Panc1 (cell line): Measurements from ENCODE around the gene MIER3. TPM values are rescaled to one million over a fixed set of nuclear protein-coding genes. Genes with fewer than 3 reads are reported as not detected.

Experiments used
- ATAC-seq: fragments of 200-7000 bp; cut with Tn5 transposase; 2 replicates; pipeline ENCODE4 v1.9.1; 2020; ENCODE audit warnings: mild to moderate bottlenecking, moderate library complexity
- BruUV-seq: library from RNA; stranded (reverse); fragments of 400-500 nt; replicated peaks from 2 replicates; lab custom pipeline; 2021; lab: Mats Ljungman, UMichigan
- CTCF ChIA-PET: fragments of 300-600 bp; sonication (Branson Sonifier 250); formaldehyde crosslinking; loops from one replicate; lab custom pipeline; 2022; ENCODE audit warnings: antibody characterized with exemption; lab: Charles Lee
- POLR2A ChIA-PET: fragments of 300-600 bp; sonication (Branson Sonifier 250); formaldehyde crosslinking; loops from one replicate; lab custom pipeline; 2022; ENCODE audit warnings: antibody characterized with exemption; lab: Charles Lee
- DNase-seq: peaks from one replicate; pipeline ENCODE4 v3.0.0-alpha.2; 2010; ENCODE audit warnings: low read depth, low spot score
- H3K27ac ChIP-seq: 2 replicates; pipeline ENCODE4 v1.5.1; 2011; ENCODE audit warnings: mild to moderate bottlenecking, low read length, inconsistent platforms
- H3K27me3 ChIP-seq: fragments of 200-500 bp; sonication (Bioruptor generic); 2 replicates; pipeline ENCODE4 v1.6.0; 2014; ENCODE audit warnings: low read length, inconsistent platforms; ENCODE audit not compliant: control insufficient read depth, insufficient read depth
- H3K36me3 ChIP-seq: fragments of 200-500 bp; sonication (Bioruptor generic); 2 replicates; pipeline ENCODE4 v1.5.1; 2014; ENCODE audit warnings: inconsistent platforms, mild to moderate bottlenecking, low read length, moderate library complexity; ENCODE audit not compliant: control insufficient read depth, insufficient read depth
- H3K4me1 ChIP-seq: 2 replicates; pipeline ENCODE4 v1.5.1; 2011; ENCODE audit warnings: inconsistent platforms, mild to moderate bottlenecking, low read length, moderate library complexity; ENCODE audit not compliant: control insufficient read depth, insufficient read depth
- H3K4me3 ChIP-seq, 2 experiments: 2 replicates each; pipeline ENCODE4 v1.5.1; 2011 to 2012; ENCODE audit warnings: low read depth in 2 of 2, low read length in 2 of 2, mild to moderate bottlenecking in 2 of 2, inconsistent platforms in 1 of 2, moderate library complexity in 1 of 2
- H3K9me3 ChIP-seq: fragments of 200-500 bp; sonication (Bioruptor generic); 2 replicates; pipeline ENCODE4 v1.5.1; 2014; ENCODE audit warnings: low read depth, mild to moderate bottlenecking, inconsistent platforms, low read length, moderate library complexity; ENCODE audit not compliant: control insufficient read depth, insufficient read depth
- POLR2AphosphoS5 ChIP-seq: IDR thresholded peaks from 2 replicates; pipeline ENCODE4 v1.6.1; 2012; ENCODE audit warnings: mild to moderate bottlenecking, low read depth, low read length, moderate library complexity
- SIN3A ChIP-seq: IDR thresholded peaks from 2 replicates; pipeline ENCODE4 v1.6.1; 2012; ENCODE audit warnings: low read depth, mild to moderate bottlenecking, low read length, moderate library complexity, borderline replicate concordance; ENCODE audit not compliant: insufficient read depth
- TCF7L2 ChIP-seq: IDR thresholded peaks from 2 replicates; pipeline ENCODE4 v1.6.1; 2011; ENCODE audit warnings: mild to moderate bottlenecking, low read depth, low read length, inconsistent platforms
- in situ Hi-C: cut with HindIII; loops from 2 replicates; pipeline ENCODE4 v1.10.0; 2016; ENCODE audit warnings: low sequenced_read_pairs, low pct_unique_long_range_greater_than_20kb
- intact Hi-C: fragments of 100-400 bp; cut with micrococcal nuclease; formaldehyde crosslinking; loops from one replicate; pipeline ENCODE4 v1.10.0; 2022; ENCODE audit not compliant: unreplicated experiment
- total RNA-seq: library from RNA; stranded (reverse); gene quantifications from one replicate; pipeline ENCODE4 v1.2.1, GENCODE V29; 2021; ENCODE audit not compliant: unreplicated experiment
- TF ChIP-seq, protein P1 (sequence below), 2 experiments: IDR thresholded peaks; 2 replicates each; pipeline ENCODE4 v1.6.1; 2011 to 2012; ENCODE audit warnings: low read depth in 2 of 2, control low read depth in 1 of 2, low read length in 1 of 2, mild to moderate bottlenecking in 1 of 2, moderate library complexity in 1 of 2; ENCODE audit not compliant: insufficient read depth in 1 of 2
- TF ChIP-seq, protein P2 (sequence below): fragments of 450-650 bp; IDR thresholded peaks from 2 replicates; pipeline ENCODE4 v1.5.1; 2017; ENCODE audit warnings: mild to moderate bottlenecking

Gene MIER3
- total RNA-seq, 1 experiment from 2014 or later, result 29.7 TPM

DNA sequence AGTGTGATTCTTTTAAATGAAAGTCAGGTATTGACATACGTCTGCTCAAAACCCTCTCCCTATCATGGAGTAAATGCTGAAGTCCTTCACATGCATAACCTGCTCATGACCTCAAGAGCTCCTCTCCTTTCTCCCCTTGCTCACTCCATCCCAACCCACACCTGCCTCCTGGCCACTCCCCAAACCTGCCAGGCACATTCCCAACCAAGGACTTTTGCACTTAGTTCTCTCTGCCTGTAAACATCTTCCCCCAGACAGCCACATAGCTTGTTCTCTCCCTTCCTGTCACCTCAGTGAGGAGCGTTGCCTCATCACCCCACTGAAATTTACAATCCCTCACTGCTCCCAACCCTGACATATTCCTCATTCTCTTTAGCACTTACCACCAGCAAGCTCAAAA lies 33.9 kb downstream of the MIER3 start:
- DNase-seq (no peak), ATAC-seq (peak; percentile 48; the same call in 1 of the 2 replicates)
- intact Hi-C loops (no loop called here), in situ Hi-C loops (no loop called here)
- POLR2A ChIA-PET, result no interaction called here
- no peak overlapping the region for H3K27ac ChIP-seq
- TF ChIP-seq POLR2AphosphoS5, result no peak
- TF ChIP-seq, protein P1, sequence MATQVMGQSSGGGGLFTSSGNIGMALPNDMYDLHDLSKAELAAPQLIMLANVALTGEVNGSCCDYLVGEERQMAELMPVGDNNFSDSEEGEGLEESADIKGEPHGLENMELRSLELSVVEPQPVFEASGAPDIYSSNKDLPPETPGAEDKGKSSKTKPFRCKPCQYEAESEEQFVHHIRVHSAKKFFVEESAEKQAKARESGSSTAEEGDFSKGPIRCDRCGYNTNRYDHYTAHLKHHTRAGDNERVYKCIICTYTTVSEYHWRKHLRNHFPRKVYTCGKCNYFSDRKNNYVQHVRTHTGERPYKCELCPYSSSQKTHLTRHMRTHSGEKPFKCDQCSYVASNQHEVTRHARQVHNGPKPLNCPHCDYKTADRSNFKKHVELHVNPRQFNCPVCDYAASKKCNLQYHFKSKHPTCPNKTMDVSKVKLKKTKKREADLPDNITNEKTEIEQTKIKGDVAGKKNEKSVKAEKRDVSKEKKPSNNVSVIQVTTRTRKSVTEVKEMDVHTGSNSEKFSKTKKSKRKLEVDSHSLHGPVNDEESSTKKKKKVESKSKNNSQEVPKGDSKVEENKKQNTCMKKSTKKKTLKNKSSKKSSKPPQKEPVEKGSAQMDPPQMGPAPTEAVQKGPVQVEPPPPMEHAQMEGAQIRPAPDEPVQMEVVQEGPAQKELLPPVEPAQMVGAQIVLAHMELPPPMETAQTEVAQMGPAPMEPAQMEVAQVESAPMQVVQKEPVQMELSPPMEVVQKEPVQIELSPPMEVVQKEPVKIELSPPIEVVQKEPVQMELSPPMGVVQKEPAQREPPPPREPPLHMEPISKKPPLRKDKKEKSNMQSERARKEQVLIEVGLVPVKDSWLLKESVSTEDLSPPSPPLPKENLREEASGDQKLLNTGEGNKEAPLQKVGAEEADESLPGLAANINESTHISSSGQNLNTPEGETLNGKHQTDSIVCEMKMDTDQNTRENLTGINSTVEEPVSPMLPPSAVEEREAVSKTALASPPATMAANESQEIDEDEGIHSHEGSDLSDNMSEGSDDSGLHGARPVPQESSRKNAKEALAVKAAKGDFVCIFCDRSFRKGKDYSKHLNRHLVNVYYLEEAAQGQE (IDR thresholded peaks at IDR 0.05; ENCODE audit: insufficient read depth in 1 of 2, low read depth in 2 of 2, low read length in 1 of 2), result no peak
- no peak for TF ChIP-seq SIN3A
- TF ChIP-seq, protein P2, sequence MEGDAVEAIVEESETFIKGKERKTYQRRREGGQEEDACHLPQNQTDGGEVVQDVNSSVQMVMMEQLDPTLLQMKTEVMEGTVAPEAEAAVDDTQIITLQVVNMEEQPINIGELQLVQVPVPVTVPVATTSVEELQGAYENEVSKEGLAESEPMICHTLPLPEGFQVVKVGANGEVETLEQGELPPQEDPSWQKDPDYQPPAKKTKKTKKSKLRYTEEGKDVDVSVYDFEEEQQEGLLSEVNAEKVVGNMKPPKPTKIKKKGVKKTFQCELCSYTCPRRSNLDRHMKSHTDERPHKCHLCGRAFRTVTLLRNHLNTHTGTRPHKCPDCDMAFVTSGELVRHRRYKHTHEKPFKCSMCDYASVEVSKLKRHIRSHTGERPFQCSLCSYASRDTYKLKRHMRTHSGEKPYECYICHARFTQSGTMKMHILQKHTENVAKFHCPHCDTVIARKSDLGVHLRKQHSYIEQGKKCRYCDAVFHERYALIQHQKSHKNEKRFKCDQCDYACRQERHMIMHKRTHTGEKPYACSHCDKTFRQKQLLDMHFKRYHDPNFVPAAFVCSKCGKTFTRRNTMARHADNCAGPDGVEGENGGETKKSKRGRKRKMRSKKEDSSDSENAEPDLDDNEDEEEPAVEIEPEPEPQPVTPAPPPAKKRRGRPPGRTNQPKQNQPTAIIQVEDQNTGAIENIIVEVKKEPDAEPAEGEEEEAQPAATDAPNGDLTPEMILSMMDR, result no peak
- H3K9me3 ChIP-seq, result no peaks in the 10 kb centered on the region
- H3K4me1 ChIP-seq, result no peaks in the 10 kb centered on the region
- peaks cover 19% of the 10 kb centered on the region; the same call in 1 of the 2 replicates for H3K36me3 ChIP-seq
- H3K4me3 ChIP-seq, result no peak overlapping the region
- no TSS peak for BruUV-seq
- no peaks in the 10 kb centered on the region for H3K27me3 ChIP-seq
- CTCF ChIA-PET, result no interaction called here

DNA sequence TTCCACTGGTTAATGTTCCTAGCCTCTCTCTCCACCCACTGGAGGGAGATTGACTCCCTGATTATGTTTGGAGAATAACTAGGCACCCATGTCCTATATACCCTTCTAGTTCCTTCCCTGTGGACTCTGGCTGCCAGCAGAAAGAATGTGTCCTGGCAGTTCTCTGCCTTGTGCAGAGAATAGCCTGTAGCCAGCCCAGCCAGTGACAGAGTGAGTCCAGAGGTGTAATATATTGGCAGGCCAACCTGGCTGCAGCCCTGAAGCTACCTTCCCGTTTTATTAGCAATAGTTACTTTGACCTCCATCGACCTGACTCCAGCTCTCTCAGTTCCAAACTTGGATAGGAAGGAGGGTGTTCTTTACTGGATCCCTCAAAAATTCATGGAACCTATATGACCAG lies 34.4 kb downstream of the MIER3 start:
- ChIA-PET POLR2A (no interaction called here), CTCF (no interaction called here)
- intact Hi-C loops (no loop called here), in situ Hi-C loops (no loop called here)
- TF ChIP-seq, protein P1 (IDR thresholded peaks at IDR 0.05; ENCODE audit: insufficient read depth in 1 of 2, low read depth in 2 of 2, low read length in 1 of 2), result no peak
- no peak for TF ChIP-seq POLR2AphosphoS5
- no peak for TF ChIP-seq TCF7L2
- TF ChIP-seq SIN3A, result no peak
- TF ChIP-seq, protein P2, result no peak
- H3K27ac ChIP-seq, result no peak overlapping the region
- ATAC-seq, result 0 out of 2 replicates have a peak, but pooled peaks have one; percentile 56
- H3K9me3 ChIP-seq, result no peaks in the 10 kb centered on the region
- H3K4me1 ChIP-seq, result no peaks in the 10 kb centered on the region
- no peaks in the 10 kb centered on the region for H3K27me3 ChIP-seq
- no TSS peak for BruUV-seq
- H3K4me3 ChIP-seq, result no peak overlapping the region
- no peak for DNase-seq
- H3K36me3 ChIP-seq, result peaks cover 14% of the 10 kb centered on the region; the same call in 1 of the 2 replicates
